Aorta (tissue), 5 donors: ENCODE data around the gene IL31. TPM values are rescaled to one million over a fixed set of nuclear protein-coding genes. Genes with fewer than 3 reads are reported as not detected.

Experiments
- ATAC-seq: fragments of 200-7000 bp; cut with Tn5 transposase; one replicate; pipeline ENCODE4 v1.9.1; 2022; ENCODE audit warnings: moderate library complexity; ENCODE audit not compliant: low FRiP score
- DNase-seq, 2 donors: peaks; one replicate each; pipeline ENCODE4 v3.0.0-alpha.2; 2020
- H3K27ac ChIP-seq, 2 donors: one replicate each; pipeline ENCODE4 v1.5.1; 2013; ENCODE audit warnings: low read length in 2 of 2, mild to moderate bottlenecking in 2 of 2, moderate library complexity in 2 of 2, control low read depth in 1 of 2, inconsistent platforms in 1 of 2, low read depth in 1 of 2
- H3K27me3 ChIP-seq, 2 donors: one replicate each; pipeline ENCODE4 v1.6.1; 2013; ENCODE audit warnings: control low read depth in 1 of 2, low read length in 1 of 2, mild to moderate bottlenecking in 1 of 2, moderate library complexity in 1 of 2; ENCODE audit not compliant: insufficient read depth in 2 of 2, control insufficient read depth in 1 of 2
- H3K36me3 ChIP-seq, 2 donors: one replicate each; pipeline ENCODE4 v1.6.1; 2013; ENCODE audit warnings: control low read depth in 1 of 2, low read length in 1 of 2, mild to moderate bottlenecking in 1 of 2; ENCODE audit not compliant: insufficient read depth in 2 of 2, control insufficient read depth in 1 of 2
- H3K4me1 ChIP-seq, 2 donors: one replicate each; pipeline ENCODE4 v1.6.1; 2013; ENCODE audit warnings: low read length in 2 of 2, control low read depth in 1 of 2, mild to moderate bottlenecking in 1 of 2, moderate library complexity in 1 of 2; ENCODE audit not compliant: insufficient read depth in 2 of 2, control insufficient read depth in 1 of 2
- H3K4me3 ChIP-seq, 2 donors: one replicate each; pipeline ENCODE4 v1.5.1; 2013; ENCODE audit warnings: low read length in 2 of 2, control low read depth in 1 of 2, mild to moderate bottlenecking in 1 of 2
- H3K9me3 ChIP-seq: one replicate; pipeline ENCODE4 v1.6.1; 2013; ENCODE audit warnings: mild to moderate bottlenecking, low read length; ENCODE audit not compliant: control insufficient read depth
- WGBS, 2 donors: extraction: QIAGEN DNeasy Blood & Tissue Kit; methylation state at CpG; one replicate each; pipeline ENCODE4 v1.1.7; 2013; 5-methylcytosine and 5-hydroxymethylcytosine counted together
- intact Hi-C, 2 donors: fragments of 100-400 bp; cut with DNase I; formaldehyde crosslinking; loops; one replicate each; pipeline versions ENCODE4 v1.14.2 to v1.15.0; 2022
- polyA plus RNA-seq, 2 donors: library from polyadenylated mRNA; stranded (reverse); fragments of 200-250 nt; gene quantifications; one replicate each; pipeline ENCODE4 v1.2.3, GENCODE V29; 2013
- total RNA-seq, 2 donors: library from RNA; stranded (reverse); fragmentation: NEBNext Ultra II Directional; extraction: Animal tissue kit (Norgen Biotek cat#: 25700); gene quantifications; one replicate each; pipeline ENCODE4 v1.2.1, GENCODE V29; 2021
- donor health status: healthy with polysubstance abuse.
- donor health status: Bipolar disorder and iron deficiency.
- donor health status: DM: no; HTN: no; CAD: no.
- donor health status: DM: no; HTN: no; CAD: no.
- donor health status: DM: yes; HTN: yes; CAD: no.

Gene IL31
- total and polyA plus RNA-seq, 4 donors: not detected

GRCh38 chr12:122197612-122197966 lies 23.6 kb upstream of the IL31 start:
- H3K4me3 ChIP-seq: no peak overlapping the region
- H3K36me3 ChIP-seq: no peaks in the 10 kb centered on the region
- H3K9me3 ChIP-seq: no peaks in the 10 kb centered on the region
- H3K27ac ChIP-seq: no peak overlapping the region
- H3K4me1 ChIP-seq: no peaks in the 10 kb centered on the region
- peaks cover 0 to 2% of the 10 kb centered on the region in 2 donors for H3K27me3 ChIP-seq
- intact Hi-C loops: no loop called here
- 60 to 67% methylated on average over 1 of the region's 1 CpG for WGBS, 2 donors
- ATAC-seq: no peak
- DNase-seq: no peak

- DNase-seq (peak in 1 of 2 donors; percentile 7), ATAC-seq (no peak)
- Histone ChIP-seq H3K36me3 (no peaks in the 10 kb centered on the region), H3K27me3 (no peaks in the 10 kb centered on the region), H3K4me1 (no peaks in the 10 kb centered on the region), H3K27ac (no peak overlapping the region), H3K4me3 (no peak overlapping the region), H3K9me3 (no peaks in the 10 kb centered on the region)
- 89 to 92% methylated on average over 4 of the region's 4 CpGs for WGBS, 2 donors
- intact Hi-C loops: no loop called here
These were observed 21.4 kb upstream of the IL31 start for GRCh38 chr12:122195405-122195804.

DNA sequence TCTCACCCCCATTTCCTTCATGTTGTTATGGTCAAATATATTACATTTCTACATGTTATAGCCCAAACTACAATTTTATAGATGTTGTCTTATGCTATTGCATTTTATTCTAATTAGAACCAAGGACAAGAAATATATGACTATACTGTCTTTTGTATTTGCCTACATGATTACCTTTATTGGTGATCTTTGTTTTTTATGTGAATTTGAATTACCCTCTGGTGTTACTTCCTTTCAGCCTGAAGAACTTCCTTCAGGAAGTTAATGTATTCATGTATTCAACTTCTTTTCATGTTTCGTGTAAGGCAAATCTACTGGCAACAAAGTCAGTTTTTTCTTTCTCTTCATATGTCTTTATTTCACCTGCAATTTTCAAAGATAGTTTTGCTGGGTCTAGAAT lies 20.8 kb upstream of the IL31 start:
- no peaks in the 10 kb centered on the region for H3K36me3 ChIP-seq
- no peaks in the 10 kb centered on the region for H3K27me3 ChIP-seq
- H3K4me3 ChIP-seq: no peak overlapping the region
- DNase-seq (no peak), ATAC-seq (no peak)
- no peaks in the 10 kb centered on the region for H3K4me1 ChIP-seq
- H3K9me3 ChIP-seq: no peaks in the 10 kb centered on the region
- 84 to 86% methylated on average over 1 of the region's 1 CpG for WGBS, 2 donors
- no peak overlapping the region for H3K27ac ChIP-seq
- intact Hi-C loops: no loop called here

- no peak for ATAC-seq
- no peaks in the 10 kb centered on the region for H3K36me3 ChIP-seq
- H3K9me3 ChIP-seq: no peaks in the 10 kb centered on the region
- H3K4me3 ChIP-seq: no peak overlapping the region
- H3K27me3 ChIP-seq: no peaks in the 10 kb centered on the region
- DNase-seq: peak in 1 of 2 donors; percentile 16
- intact Hi-C loops: no loop called here
- no peak overlapping the region for H3K27ac ChIP-seq
- 81 to 85% methylated on average over 11 of the region's 11 CpGs for WGBS, 2 donors
- no peaks in the 10 kb centered on the region for H3K4me1 ChIP-seq
These were observed 18.4 kb upstream of the IL31 start for GRCh38 chr12:122192441-122192840.

- H3K27me3 ChIP-seq: no peaks in the 10 kb centered on the region
- no peaks in the 10 kb centered on the region for H3K9me3 ChIP-seq
- H3K4me1 ChIP-seq: no peaks in the 10 kb centered on the region
- DNase-seq (peak; percentile 58 to 72), ATAC-seq (no peak)
- WGBS, 2 donors: 67 to 68% methylated on average over 18 of the region's 18 CpGs
- H3K36me3 ChIP-seq: no peaks in the 10 kb centered on the region
- H3K4me3 ChIP-seq: no peak overlapping the region
- no peak overlapping the region for H3K27ac ChIP-seq
- intact Hi-C loops: no loop called here
These were observed 17.0 kb upstream of the IL31 start for GRCh38 chr12:122190842-122191668.

- Histone ChIP-seq H3K36me3 (no peaks in the 10 kb centered on the region), H3K4me3 (no peak overlapping the region), H3K4me1 (no peaks in the 10 kb centered on the region), H3K27me3 (no peaks in the 10 kb centered on the region), H3K27ac (no peak overlapping the region), H3K9me3 (no peaks in the 10 kb centered on the region)
- WGBS, 2 donors: 87 to 90% methylated on average over 33 to 34 of the region's 34 CpGs
- ATAC-seq (no peak), DNase-seq (peak in 1 of 2 donors; percentile 76)
- intact Hi-C loops: no loop called here
These were observed 15.8 kb upstream of the IL31 start for GRCh38 chr12:122189626-122190475.

DNA sequence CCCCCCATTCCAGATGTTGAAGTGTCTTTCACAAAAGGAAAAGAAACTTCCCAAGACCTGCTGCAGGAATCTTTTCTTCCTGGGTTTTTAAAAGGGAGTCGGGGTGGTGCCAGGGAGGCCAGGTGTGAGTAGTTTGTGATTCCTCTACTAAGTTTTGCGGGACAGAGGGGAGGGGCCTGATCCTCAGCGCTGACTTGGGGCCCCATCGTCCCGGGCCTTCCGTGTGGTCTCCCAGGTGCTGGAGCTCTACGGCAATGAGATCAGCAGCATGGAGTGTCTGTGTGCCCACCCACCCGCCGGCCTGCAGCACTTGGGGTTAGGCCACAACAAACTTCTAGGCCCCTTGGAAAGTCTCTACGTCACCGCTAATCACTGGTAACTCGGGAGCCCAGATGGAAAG lies 13.4 kb upstream of the IL31 start:
- WGBS, 2 donors: 60 to 71% methylated on average over 12 of the region's 12 CpGs
- peak in 1 of 2 donors; percentile 34 for DNase-seq
- Histone ChIP-seq H3K36me3 (no peaks in the 10 kb centered on the region), H3K27me3 (no peaks in the 10 kb centered on the region), H3K4me1 (no peaks in the 10 kb centered on the region), H3K4me3 (no peak overlapping the region), H3K27ac (no peak overlapping the region), H3K9me3 (no peaks in the 10 kb centered on the region)
- no peak for ATAC-seq
- intact Hi-C loops: no loop called here

DNA sequence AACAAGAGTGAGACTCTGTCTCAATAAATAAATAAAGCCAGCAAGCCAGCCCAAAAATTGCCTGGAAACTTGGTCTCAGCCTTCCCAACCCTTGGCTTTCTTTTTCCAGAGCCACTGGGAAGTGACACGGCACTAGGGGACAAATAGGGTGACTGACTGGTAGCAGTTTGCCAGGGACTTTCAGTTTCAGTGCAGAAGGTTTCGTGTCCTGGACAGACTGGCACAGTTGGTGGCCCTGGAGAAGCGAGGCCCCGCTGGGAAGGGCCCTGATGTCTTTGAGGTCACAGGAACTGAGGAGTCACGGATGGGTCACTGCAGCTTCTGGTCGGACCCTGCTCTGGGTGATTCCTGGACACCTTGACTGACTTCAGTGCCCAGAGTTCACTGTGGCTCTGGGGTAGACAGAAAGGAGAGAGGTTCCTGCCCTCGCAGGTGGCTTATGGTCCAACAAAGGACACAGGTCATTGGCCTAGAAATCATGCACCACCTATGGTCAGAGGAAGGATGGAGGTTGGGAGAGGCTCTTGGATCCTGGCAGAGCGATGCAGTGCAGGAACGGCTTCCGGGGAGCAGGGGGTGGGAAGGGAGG lies 11.6 kb upstream of the IL31 start:
- no peak overlapping the region for H3K27ac ChIP-seq
- DNase-seq (no peak), ATAC-seq (no peak)
- WGBS, 2 donors: 91 to 97% methylated on average over 10 of the region's 10 CpGs
- H3K4me1 ChIP-seq: no peaks in the 10 kb centered on the region
- H3K36me3 ChIP-seq: no peaks in the 10 kb centered on the region
- no peaks in the 10 kb centered on the region for H3K27me3 ChIP-seq
- intact Hi-C loops: no loop called here
- no peaks in the 10 kb centered on the region for H3K9me3 ChIP-seq
- H3K4me3 ChIP-seq: no peak overlapping the region
